Right atrium auricular region (tissue), 2 donors: ENCODE measurements around the gene USP6. TPM values are rescaled to one million over a fixed set of nuclear protein-coding genes. Genes with fewer than 3 reads are reported as not detected.
"Not testable (repeated sequence)": the region's sequence is repeated elsewhere in the genome, so short reads cannot be mapped to it uniquely, and the experiment has no call there.

Experiments used
- DNase-seq: peaks from one replicate; pipeline ENCODE4 v3.0.0-alpha.2; 2019; ENCODE audit warnings: low spot score
- H3K27ac ChIP-seq, 2 donors: fragments of 200-600 bp; sonication (generic); 1 replicate in 1 of 2; 2 replicates in 1 of 2; pipeline ENCODE4 v1.5.1; 2016 to 2019
- H3K27me3 ChIP-seq, 2 donors: fragments of 200-600 bp; sonication (generic); one replicate each; pipeline versions ENCODE4 v1.5.1 to v1.6.0; 2017 to 2019
- H3K36me3 ChIP-seq: fragments of 200-600 bp; sonication (generic); one replicate; pipeline ENCODE4 v1.5.1; 2016
- H3K4me1 ChIP-seq, 2 donors: fragments of 200-600 bp; sonication (generic); one replicate each; pipeline versions ENCODE4 v1.5.1 to v1.6.0; 2017 to 2019
- H3K4me3 ChIP-seq, 2 donors: fragments of 200-600 bp; sonication (generic); 1 replicate in 1 of 2; 2 replicates in 1 of 2; pipeline ENCODE4 v1.5.1; 2017 to 2019; ENCODE audit warnings: mild to moderate bottlenecking in 1 of 2, moderate library complexity in 1 of 2
- H3K9me3 ChIP-seq, 2 donors: fragments of 200-600 bp; sonication (generic); one replicate each; pipeline ENCODE4 v1.5.1; 2019
- CTCF ChIP-seq, 2 donors: fragments of 200-600 bp; sonication (generic); IDR thresholded peaks; one replicate each; pipeline ENCODE4 v1.5.1; 2019; ENCODE audit warnings: antibody characterized with exemption in 2 of 2
- total RNA-seq, 2 donors: library from RNA; depleted of rRNA; stranded (reverse); fragments of >200 nt; gene quantifications; one replicate each; pipeline ENCODE4 v1.1.0, GENCODE V29; 2016

The USP6 gene
- total RNA-seq, 2 donors from 2014 or later, result not detected

DNA sequence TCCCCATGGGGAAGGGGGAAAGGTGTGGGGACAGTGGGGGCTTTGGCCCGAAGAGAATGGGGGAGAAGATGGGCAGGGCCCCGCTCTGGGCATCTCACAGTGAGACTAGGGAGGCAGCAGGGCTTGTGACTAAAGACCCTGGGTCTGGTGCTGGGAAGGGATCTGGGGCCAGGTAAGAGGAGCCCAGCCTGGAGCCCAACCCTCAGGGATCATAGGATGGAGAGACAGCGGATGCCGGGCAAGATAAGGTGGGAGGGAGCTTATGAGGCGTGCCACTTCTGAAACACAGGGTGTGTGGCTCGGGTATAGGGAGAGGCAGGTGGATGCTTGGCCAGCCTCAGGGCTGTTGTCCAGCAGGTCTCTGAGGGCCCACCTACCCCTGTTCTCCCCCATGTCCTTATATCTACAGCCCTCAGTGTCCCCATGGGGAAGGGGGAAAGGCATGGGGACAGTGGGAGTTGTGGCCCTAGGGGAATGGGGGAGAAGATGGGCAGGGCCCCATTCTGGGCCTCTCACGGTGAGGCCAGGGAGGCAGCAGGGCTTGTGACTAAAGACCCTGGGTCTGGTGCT lies 15.4 kb downstream of the USP6 start:
- Histone ChIP-seq H3K4me1 (no peaks in the 10 kb centered on the region), H3K36me3 (no peaks in the 10 kb centered on the region), H3K4me3 (no peak overlapping the region), H3K27me3 (no peaks in the 10 kb centered on the region), H3K9me3 (no peaks in the 10 kb centered on the region), H3K27ac (no peak overlapping the region)
- DNase-seq, result no peak
- no peak for TF ChIP-seq CTCF (IDR thresholded peaks at IDR 0.05)

DNA sequence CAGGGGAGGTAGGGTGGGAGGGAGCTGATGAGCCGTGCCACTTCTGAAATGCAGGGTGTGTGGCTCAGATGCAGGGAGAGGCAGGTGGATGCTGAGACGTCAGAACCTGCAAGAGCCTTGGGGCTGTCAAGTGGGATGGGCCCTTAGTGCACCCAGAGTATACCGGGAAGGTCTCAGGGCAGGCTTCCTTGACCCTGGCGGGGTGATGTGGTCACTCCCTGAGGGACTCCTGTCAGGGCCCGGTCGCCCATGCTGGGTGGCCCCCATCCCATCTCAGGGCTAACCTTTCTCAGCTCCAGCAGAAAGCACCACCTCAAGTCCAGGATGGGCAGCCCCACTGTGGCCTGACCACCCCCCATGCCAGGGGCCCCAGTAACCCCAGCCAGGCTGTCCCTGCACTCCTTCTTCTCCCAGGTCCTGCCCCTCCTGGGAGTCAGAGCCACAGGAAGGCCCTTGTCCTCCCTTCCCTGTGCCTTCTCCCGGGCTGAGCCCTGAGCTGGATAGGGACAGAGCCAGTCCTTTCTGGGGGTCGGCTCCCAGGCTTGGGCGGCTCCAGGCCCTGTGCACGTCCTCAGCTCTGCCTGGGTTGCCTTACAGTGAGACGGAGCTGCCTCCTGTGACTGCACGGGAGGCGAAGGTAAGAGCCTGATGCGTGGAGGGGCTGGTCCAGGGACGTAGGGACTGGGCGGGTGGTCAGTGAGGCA lies 16.1 kb downstream of the USP6 start:
- not testable (repeated sequence) for H3K4me3 ChIP-seq, H3K4me1 ChIP-seq, H3K27ac ChIP-seq, H3K9me3 ChIP-seq, H3K27me3 ChIP-seq, H3K36me3 ChIP-seq
- peak; percentile 28 for DNase-seq

DNA sequence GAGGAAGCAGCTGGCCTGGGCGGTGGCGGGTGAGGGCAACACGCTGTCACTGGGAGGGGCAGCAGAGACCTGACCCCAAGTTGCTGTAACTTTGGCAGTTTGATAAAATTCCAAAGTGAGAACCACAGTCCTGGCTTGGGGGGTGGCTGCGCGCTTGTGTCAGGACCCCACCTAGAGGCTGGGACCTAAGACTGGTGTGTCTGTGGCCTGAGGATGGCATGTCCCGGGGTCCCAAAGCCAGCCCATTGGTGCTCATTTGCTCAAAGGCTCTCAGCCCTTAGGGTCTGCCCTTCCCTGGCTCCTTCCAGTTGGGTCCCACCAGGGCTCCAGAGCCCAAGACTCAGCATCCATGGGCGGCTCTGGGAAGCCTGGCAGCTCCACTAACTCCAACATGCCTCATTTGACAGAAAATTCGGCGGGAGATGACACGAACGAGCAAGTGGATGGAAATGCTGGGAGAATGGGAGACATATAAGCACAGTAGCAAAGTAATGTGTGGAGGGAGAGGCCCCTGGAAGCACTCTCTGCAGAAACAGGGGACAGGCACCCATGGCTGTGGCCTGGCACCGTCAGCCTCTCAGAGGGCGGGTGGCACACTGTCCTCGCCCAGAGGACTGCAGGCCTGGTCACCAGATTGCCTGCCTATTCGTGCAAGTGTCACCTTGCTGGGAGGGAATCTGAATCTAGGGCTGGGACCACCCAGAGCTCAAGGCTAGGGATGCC lies 16.8 kb downstream of the USP6 start:
- not testable (repeated sequence) for H3K4me1 ChIP-seq, H3K9me3 ChIP-seq, H3K27me3 ChIP-seq, H3K4me3 ChIP-seq, H3K27ac ChIP-seq, H3K36me3 ChIP-seq
- DNase-seq, result peak; percentile 52

DNA sequence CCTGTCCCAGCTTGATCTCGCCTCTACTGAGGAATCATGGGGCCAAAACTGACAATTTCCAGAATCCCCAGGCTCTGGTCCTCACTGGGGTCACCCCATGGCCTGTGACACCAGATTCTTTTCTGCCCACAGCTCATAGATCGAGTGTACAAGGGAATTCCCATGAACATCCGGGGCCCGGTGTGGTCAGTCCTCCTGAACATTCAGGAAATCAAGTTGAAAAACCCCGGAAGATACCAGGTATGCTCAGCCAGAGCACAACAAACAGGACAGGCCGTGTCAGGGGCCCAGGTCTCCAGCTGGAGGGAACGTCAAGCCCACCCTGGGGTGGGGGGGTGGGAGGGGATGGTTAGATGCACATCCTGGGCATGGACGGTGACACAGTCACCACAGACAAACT lies 17.5 kb downstream of the USP6 start:
- Histone ChIP-seq H3K4me1 (no peaks in the 10 kb centered on the region), H3K36me3 (no peaks in the 10 kb centered on the region), H3K27ac (no peak overlapping the region), H3K27me3 (no peaks in the 10 kb centered on the region), H3K4me3 (no peak overlapping the region), H3K9me3 (no peaks in the 10 kb centered on the region)
- DNase-seq, result no peak
- TF ChIP-seq CTCF (IDR thresholded peaks at IDR 0.05), result no peak

DNA sequence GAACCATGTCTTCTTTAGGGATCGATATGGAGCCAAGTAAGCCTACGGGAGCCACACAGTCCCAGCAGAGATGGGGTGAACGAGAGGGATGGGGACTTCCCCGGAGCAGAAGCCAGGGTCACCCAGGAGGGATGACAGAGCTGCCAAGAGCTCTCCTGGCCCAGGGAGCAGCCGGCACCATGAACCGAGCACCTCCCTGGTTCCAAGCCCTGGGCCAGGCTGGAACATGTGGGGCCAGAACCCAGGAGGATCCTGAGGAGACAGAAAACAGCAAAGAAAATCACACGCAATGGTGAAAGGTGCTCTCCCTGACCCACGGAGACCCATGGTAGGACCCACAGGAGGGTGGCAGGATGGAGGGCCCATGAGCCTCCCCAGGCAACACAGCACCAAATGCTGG lies 18.1 kb downstream of the USP6 start:
- not testable (repeated sequence) for H3K36me3 ChIP-seq, H3K4me3 ChIP-seq, H3K4me1 ChIP-seq, H3K27me3 ChIP-seq, H3K9me3 ChIP-seq, H3K27ac ChIP-seq
- peak; percentile 48 for DNase-seq

GRCh38 chr17:5134571-5134970 lies 18.7 kb downstream of the USP6 start:
- H3K9me3 ChIP-seq, H3K27ac ChIP-seq, H3K27me3 ChIP-seq, H3K4me1 ChIP-seq, H3K4me3 ChIP-seq, H3K36me3 ChIP-seq: not testable (repeated sequence)
- DNase-seq, result peak; percentile 11

DNA sequence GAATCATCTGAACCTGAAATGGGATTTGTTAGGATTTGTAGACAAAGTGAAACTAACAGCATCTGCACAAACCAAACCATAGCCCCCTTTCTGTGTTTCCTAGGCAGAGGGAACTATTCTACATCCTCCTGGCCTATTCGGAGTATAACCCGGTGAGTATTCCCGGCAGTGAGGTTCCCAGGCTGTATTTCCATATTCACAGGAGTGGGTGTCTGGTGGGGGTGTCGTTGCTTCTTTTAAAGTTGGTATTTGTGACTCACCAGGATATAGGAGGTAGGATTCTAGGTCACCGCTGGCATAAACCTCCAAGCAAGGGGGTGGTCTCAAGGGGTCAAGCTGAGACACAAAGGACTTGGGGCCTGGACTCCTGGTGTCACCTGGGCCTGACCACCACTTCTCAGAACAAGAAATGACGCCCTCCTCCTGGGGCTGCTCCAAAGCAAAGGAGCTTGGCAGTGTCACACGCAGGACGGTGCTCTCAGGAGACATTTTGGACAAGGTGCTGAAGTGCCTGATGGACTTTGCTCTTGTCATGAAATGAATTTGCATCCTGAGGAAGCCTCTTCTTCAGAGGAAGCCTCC lies 19.4 kb downstream of the USP6 start:
- H3K27ac ChIP-seq, H3K4me1 ChIP-seq, H3K27me3 ChIP-seq, DNase-seq, H3K4me3 ChIP-seq, H3K9me3 ChIP-seq, H3K36me3 ChIP-seq: not testable (repeated sequence)

- TF ChIP-seq CTCF (IDR thresholded peaks at IDR 0.05), result no peak
- H3K4me3 ChIP-seq, result no peak overlapping the region
- H3K9me3 ChIP-seq, result no peaks in the 10 kb centered on the region
- H3K27ac ChIP-seq, result no peak overlapping the region
- H3K27me3 ChIP-seq, result no peaks in the 10 kb centered on the region
- DNase-seq, result peak; percentile 50
- no peaks in the 10 kb centered on the region for H3K4me1 ChIP-seq
- no peaks in the 10 kb centered on the region for H3K36me3 ChIP-seq
These were observed 20.1 kb downstream of the USP6 start for GRCh38 chr17:5135726-5136579.

DNA sequence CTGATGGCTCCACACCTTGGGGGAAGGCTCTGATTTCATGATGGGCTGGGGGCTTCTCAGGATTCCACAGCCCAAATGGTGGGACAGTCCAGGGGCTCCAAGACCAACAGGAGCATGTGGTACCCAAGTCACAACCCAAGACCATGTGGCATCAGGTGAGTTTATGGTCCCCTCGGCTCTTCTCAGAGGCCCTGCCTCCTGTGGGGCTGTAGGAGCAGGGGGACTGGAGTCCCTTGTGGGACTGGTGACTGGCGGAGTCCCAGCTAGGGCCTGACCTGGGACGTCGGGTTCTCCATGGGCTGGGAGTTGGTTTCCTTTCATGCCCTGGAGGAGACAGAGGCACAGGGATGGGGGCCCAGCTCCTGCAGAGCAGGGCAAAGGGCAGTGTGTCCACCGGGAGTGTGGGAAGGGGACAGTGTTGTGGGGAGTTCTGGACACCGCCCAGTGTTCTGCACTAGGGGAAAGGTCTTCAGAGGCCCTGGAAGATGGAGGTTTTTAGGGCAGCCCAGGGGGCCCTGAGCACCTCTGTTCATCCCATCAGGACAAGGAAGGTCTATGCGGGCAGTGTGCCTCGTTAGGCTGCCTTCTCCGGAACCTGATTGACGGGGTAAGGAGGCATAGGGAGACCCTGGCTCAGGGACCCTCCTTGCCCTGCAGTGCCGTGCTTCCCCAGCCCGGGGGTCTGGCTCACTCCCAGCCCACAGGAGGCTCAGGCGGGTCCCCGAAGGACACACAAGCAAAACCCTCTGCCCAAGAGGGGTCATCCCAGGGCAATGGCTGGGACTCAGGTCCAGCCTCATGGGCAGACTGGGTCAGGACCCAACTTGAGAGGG lies 21.0 kb downstream of the USP6 start:
- not testable (repeated sequence) for H3K27ac ChIP-seq, H3K4me3 ChIP-seq, H3K9me3 ChIP-seq, H3K27me3 ChIP-seq, H3K4me1 ChIP-seq, H3K36me3 ChIP-seq
- DNase-seq, result peak; percentile 40

DNA sequence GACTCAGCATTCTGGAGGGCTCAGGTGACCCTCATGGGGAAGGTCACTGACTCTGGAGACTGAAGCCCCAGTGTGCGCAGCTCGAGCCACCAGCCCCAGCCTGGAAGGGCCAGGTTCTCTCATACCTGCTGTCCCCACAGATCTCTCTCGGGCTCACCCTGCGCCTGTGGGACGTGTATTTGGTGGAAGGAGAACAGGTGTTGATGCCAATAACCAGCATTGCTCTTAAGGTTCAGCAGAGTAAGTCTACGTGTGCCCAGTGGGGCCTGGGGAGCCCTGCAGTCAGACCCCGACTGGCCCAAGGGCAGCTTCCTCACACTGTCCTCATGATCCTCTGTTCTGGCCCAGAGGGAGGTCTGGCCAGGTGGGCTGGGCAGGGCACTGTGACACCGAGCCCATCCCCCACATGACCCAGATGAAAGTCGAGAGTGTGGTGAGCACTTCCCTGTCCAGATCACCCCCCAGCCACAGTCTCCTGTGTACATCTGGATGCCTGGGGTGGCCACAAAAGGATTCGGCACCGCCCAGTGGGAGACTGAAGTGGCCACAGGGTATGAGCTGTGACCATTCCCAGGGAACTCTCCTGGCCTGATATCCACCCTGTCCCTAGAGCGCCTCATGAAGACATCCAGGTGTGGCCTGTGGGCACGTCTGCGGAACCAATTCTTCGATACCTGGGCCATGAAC lies 21.8 kb downstream of the USP6 start:
- not testable (repeated sequence) for H3K27me3 ChIP-seq, H3K9me3 ChIP-seq, H3K4me3 ChIP-seq, H3K27ac ChIP-seq, H3K4me1 ChIP-seq, H3K36me3 ChIP-seq
- peak; percentile 49 for DNase-seq
